NCI-H1105 (cell line): Measurements from ENCODE around the gene CNPY1.

Source experiments
- DNase-seq: peaks from one replicate; lab custom pipeline; 2025; lab: John Stamatoyannopoulos, UW

CNPY1 gene

GRCh38 chr7:155512246-155512887 is 34.0 kb downstream of the CNPY1 start:
- DNase-seq = no peak

GRCh38 chr7:155511702-155511996 is 34.7 kb downstream of the CNPY1 start:
- no peak for DNase-seq

GRCh38 chr7:155510975-155511701 is 35.2 kb downstream of the CNPY1 start:
- DNase-seq = no peak

- no peak for DNase-seq
Measured at GRCh38 chr7:155509725-155510551, 36.4 kb downstream of the CNPY1 start.

- DNase-seq = no peak
Measured at GRCh38 chr7:155509359-155509724, 37.0 kb downstream of the CNPY1 start.

- DNase-seq = no peak
Measured at GRCh38 chr7:155508376-155509358, 37.7 kb downstream of the CNPY1 start.

- DNase-seq = no peak
Measured at GRCh38 chr7:155507576-155507975, 38.8 kb downstream of the CNPY1 start.

GRCh38 chr7:155506854-155507337 is 39.5 kb downstream of the CNPY1 start:
- no peak for DNase-seq

GRCh38 chr7:155505422-155505793 is 41.0 kb downstream of the CNPY1 start:
- DNase-seq = no peak

- no peak for DNase-seq
Measured at GRCh38 chr7:155497149-155497901, 49.0 kb downstream of the CNPY1 start.

GRCh38 chr7:155496267-155497005 is 49.9 kb downstream of the CNPY1 start:
- DNase-seq = no peak

- peak; percentile 39 for DNase-seq
Measured at GRCh38 chr7:155495440-155496248, 50.7 kb downstream of the CNPY1 start.

GRCh38 chr7:155494551-155494950 is 51.8 kb downstream of the CNPY1 start:
- DNase-seq = no peak

- DNase-seq = no peak
Measured at GRCh38 chr7:155493744-155494538, 52.4 kb downstream of the CNPY1 start.

GRCh38 chr7:155491812-155492211 is 54.5 kb downstream of the CNPY1 start:
- DNase-seq = no peak

GRCh38 chr7:155490697-155491628 is 55.4 kb downstream of the CNPY1 start:
- no peak for DNase-seq

GRCh38 chr7:155489862-155490696 is 56.3 kb downstream of the CNPY1 start:
- no peak for DNase-seq
